ENCODE results near the gene POLR2J.
"Not testable (repeated sequence)": the region's sequence is repeated elsewhere in the genome, so short reads cannot be mapped to it uniquely, and the experiment has no call there.

POLR2J gene

GRCh38 chr7:102478314-102479208 is at the start of gene POLR2J:
Gene POLR2J (minus strand): TSS chr7:102478922. CDS start chr7:102478860, 62 bp downstream.
- in situ Hi-C loops (cut with MboI; ENCODE audit: low sequenced_read_pairs) = not testable (repeated sequence)

GRCh38 chr7:102527822-102528793 is 49.4 kb upstream of the POLR2J start:
- in situ Hi-C loops (cut with MboI; ENCODE audit: low sequenced_read_pairs) = not testable (repeated sequence)

GRCh38 chr7:102527182-102527581 is 48.5 kb upstream of the POLR2J start:
- in situ Hi-C loops (cut with MboI; ENCODE audit: low sequenced_read_pairs) = not testable (repeated sequence)

DNA sequence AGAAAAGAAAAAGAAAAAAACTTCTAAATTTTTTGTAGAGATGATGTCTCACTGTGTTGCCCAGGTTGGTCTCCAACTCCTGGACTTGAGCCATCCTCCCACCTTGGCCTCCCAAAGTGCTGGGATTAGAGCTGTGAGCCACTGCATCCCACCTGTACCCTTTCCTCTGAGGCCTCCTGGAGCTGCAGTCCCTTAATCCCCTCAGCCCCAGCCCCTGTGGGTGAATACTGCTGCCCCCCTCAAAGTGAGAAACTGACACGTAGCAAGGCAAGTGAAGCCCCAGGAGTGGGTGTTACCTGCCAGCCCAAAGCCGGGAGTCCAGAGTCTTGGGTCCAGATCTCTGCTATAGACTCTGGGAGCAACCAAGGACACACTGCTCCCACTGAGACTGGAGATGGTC is 46.1 kb upstream of the POLR2J start:
- in situ Hi-C loops (cut with MboI; ENCODE audit: low sequenced_read_pairs) = not testable (repeated sequence)

GRCh38 chr7:102520797-102521196 is 42.1 kb upstream of the POLR2J start:
- in situ Hi-C loops (cut with MboI; ENCODE audit: low sequenced_read_pairs) = not testable (repeated sequence)

- in situ Hi-C loops (cut with MboI; ENCODE audit: low sequenced_read_pairs) = not testable (repeated sequence)
Measured at GRCh38 chr7:102517550-102518147, 38.9 kb upstream of the POLR2J start, which contains the start of gene RASA4B. Gene RASA4B (minus strand): TSS chr7:102517777. CDS start chr7:102517710, 67 bp downstream.

DNA sequence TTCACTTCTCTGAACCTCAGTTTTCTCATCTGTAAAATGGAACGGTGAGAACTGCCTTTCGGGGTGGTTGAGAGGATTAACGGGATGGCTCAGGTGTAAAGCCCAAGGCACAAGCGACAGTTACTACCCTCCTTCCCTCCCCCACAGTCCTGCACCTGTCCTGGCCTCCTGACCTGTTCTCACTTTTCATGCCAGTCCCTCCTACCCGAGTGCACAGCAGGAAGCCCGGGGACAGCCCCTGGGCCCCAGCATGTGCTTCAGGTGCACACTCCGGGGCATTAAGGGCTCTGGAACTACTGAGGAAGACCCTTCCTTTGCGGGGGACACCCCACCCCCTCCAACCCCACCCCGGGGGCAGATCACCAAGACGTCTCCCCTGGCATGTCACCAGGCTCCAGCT is 38.2 kb upstream of the POLR2J start:
- in situ Hi-C loops (cut with MboI; ENCODE audit: low sequenced_read_pairs) = not testable (repeated sequence)

GRCh38 chr7:102515889-102516288 is 37.2 kb upstream of the POLR2J start:
- in situ Hi-C loops (cut with MboI; ENCODE audit: low sequenced_read_pairs) = not testable (repeated sequence)

GRCh38 chr7:102514881-102515721 is 36.4 kb upstream of the POLR2J start:
- in situ Hi-C loops (cut with MboI; ENCODE audit: low sequenced_read_pairs) = not testable (repeated sequence)

DNA sequence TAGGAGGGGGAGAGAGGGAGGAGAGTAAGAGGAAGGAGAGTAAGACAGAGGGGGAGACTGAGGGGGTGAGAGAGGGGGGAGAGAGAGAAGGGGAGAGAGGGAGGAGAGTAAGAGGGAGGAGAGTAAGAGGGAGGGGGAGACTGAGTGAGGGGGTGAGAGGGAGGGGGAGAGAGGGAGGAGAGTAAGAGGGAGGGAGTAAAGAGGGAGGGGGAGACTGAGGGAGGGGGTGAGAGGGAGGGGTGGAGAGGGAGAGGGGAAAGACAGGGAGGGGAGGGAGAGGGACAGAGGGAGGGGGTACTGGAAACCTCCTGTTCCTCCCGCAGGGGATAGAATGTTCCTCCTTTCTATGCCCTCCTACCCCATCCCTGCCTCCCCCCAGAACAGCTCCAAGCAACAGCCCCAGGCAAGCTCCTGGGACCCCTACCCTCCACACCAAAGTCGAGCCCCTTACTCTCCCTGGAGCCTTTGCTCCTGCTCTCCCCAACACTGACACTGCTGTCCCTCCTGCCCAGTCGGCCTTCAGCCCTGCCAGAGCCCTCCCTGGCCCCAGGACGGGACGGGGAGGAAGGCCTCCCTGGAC is 34.0 kb upstream of the POLR2J start:
- in situ Hi-C loops (cut with MboI; ENCODE audit: low sequenced_read_pairs) = not testable (repeated sequence)

DNA sequence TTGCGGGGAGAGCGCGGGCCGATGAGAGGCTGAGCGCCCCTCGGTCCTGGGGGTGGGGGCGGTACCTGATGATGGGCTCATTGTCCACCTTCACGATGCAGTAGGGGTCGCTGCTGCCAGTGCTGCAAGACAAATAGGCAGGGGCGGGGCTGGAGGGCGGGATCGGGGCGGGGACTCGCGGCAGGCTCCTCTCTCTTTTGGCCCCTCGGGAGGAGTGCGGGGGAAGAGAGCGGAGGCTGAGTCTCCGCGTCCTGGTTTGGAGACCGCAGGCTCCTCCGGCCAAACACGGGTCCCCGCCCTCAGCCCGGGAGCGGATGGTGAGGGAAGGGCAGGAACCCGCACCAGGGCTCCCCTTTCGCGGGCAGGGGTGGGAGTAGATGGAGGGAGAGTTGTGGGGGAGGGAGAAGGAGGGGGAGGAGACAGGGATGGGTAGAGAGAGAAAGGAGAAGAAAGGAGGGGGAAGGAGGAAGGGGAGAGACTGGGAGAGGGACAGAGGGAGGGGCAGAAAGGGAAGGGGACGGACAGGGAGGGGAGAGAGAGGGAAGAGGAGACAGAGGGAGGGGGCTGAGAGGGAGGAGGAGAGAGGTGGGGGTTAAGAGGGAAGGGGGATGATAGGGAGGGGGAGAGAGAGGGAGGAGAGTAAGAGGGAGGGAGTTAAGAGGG is 33.3 kb upstream of the POLR2J start:
- in situ Hi-C loops (cut with MboI; ENCODE audit: low sequenced_read_pairs) = not testable (repeated sequence)

GRCh38 chr7:102510575-102510974 is 31.9 kb upstream of the POLR2J start:
- in situ Hi-C loops (cut with MboI; ENCODE audit: low sequenced_read_pairs) = not testable (repeated sequence)

DNA sequence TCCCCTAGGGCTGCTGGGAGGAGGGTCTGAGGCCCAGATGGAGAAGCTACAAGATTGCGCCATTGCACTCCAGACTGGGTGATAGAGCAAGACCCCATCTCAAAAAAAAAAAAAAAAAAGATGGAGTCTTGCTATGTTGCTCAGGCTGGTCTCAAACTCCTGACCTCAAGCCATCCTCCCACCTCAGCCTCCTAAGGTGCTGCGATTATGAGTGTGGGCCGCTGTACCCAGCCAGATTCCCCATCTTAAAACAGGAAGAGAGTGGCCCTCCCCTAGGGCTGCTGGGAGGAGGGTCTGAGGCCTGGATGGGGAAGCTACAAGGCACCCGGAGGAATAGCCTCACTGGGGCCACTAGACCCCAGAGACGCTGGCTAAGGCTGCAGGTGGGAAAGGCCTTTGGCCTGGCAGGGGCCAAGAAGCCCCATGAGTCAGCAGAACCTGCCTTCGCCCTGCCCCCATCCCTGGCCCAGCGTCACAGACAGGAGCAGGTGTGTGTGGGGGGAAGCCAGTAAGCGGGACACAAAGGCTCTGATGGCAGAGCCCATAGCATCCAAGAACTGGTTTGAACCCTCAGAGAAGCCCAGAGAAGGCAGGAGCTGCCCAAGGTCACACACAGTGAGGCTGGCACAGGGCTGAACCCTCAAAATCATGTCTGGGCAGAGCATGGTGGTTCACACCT is 28.8 kb upstream of the POLR2J start:
- in situ Hi-C loops (cut with MboI; ENCODE audit: low sequenced_read_pairs) = not testable (repeated sequence)

DNA sequence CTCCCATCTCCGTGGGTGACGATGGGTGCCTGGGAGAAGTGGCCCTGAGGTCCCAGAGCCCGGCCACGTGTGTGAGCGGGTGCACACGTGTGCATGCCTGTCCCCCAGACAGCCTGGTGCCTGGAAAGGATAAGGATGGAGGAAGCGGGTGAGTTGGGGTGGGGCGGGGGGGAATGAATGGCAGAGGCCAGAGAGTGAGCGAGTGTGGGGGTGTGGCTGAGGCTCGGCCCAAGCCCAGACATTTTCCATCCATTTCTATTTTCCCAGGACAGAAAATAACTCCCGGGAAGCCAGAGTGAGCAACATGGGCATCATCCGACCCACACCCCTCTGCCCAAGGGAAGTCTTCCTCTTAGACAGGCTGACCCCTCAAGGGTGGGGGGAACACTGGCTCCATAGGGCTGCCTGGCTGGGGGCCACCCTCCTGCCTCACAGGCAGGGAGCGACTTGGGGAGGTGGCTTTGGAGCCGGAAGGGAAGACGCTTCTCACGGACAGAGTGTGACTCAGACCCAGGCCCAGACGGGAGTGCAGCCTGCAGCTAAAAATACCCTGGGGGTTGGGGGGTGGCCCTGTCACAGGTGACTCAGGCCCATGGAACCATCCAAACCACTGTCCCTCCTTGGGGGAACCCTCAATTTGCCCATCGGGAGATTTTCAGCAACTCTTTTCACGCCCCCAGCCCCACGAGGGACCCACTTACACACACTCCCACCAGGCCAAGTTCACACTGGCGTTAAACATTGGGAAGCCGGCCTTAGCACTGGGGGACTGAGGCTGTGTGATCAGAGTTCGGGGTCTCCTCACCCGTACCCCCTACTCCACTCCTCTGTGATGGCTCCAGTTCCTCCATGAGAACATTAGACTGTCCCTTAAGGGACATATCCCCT is 26.8 kb upstream of the POLR2J start:
- in situ Hi-C loops (cut with MboI; ENCODE audit: low sequenced_read_pairs) = not testable (repeated sequence)

- in situ Hi-C loops (cut with MboI; ENCODE audit: low sequenced_read_pairs) = not testable (repeated sequence)
Measured at GRCh38 chr7:102503141-102503540, 24.4 kb upstream of the POLR2J start.

GRCh38 chr7:102498321-102498720 is 19.6 kb upstream of the POLR2J start:
- in situ Hi-C loops (cut with MboI; ENCODE audit: low sequenced_read_pairs) = not testable (repeated sequence)

DNA sequence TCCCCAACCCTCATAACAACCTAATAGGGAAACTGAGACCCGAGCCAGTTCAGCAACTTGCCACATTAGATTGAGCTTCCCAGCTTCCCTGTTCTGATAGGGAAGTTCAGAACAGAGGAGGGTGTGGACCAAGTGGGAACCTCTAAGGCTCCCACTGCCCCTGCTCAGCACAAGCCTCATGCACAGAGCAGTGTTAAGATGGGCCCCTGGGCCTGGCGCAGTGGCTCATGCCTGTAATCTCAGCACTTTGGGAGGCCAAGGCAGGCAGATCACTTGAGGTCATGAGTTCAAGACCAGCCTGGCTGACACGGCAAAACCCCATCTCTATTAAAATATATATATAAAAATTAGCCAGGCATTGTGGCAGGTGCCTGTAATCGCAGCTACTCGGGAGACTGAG is 18.6 kb upstream of the POLR2J start:
- in situ Hi-C loops (cut with MboI; ENCODE audit: low sequenced_read_pairs) = not testable (repeated sequence)
